Osteocyte (in vitro differentiated cells): ENCODE data around the gene MINK1. TPM values are rescaled to one million over a fixed set of nuclear protein-coding genes. Genes with fewer than 3 reads are reported as not detected.

Source experiments
- DNase-seq: peaks from one replicate; pipeline ENCODE4 v3.0.0; 2021; ENCODE audit warnings: mixed read lengths; ENCODE audit not compliant: unreplicated experiment; ENCODE audit errors: extremely low spot score
- H3K27ac Mint-ChIP-seq: one replicate; pipeline ENCODE4 v1.8.0; 2021; ENCODE audit warnings: mild to moderate bottlenecking, mixed read lengths; ENCODE audit not compliant: unreplicated experiment
- H3K27me3 Mint-ChIP-seq: one replicate; pipeline ENCODE4 v1.8.0; 2021; ENCODE audit warnings: mixed read lengths; ENCODE audit not compliant: unreplicated experiment
- H3K36me3 Mint-ChIP-seq: one replicate; pipeline ENCODE4 v1.8.0; 2021; ENCODE audit warnings: mixed read lengths; ENCODE audit not compliant: unreplicated experiment
- H3K4me1 Mint-ChIP-seq: one replicate; pipeline ENCODE4 v1.8.0; 2021; ENCODE audit warnings: mixed read lengths; ENCODE audit not compliant: unreplicated experiment
- H3K4me3 Mint-ChIP-seq: one replicate; pipeline ENCODE4 v1.8.0; 2021; ENCODE audit warnings: mild to moderate bottlenecking, moderate library complexity, mixed read lengths; ENCODE audit not compliant: unreplicated experiment
- H3K9me3 Mint-ChIP-seq: one replicate; pipeline ENCODE4 v1.8.0; 2021; ENCODE audit warnings: mixed read lengths; ENCODE audit not compliant: unreplicated experiment
- CTCF ChIP-seq: fragments of 200-600 bp; sonication (generic); IDR thresholded peaks from 2 replicates; pipeline ENCODE4 v1.5.0; 2021; ENCODE audit warnings: antibody characterized with exemption, mild to moderate bottlenecking, moderate library complexity
- total RNA-seq: library from RNA; stranded (reverse); gene quantifications from 2 replicates; pipeline ENCODE4 v1.2.1, GENCODE V29; 2021

MINK1 gene
- total RNA-seq, 1 donor from 2014 or later, result 93.3 TPM

DNA sequence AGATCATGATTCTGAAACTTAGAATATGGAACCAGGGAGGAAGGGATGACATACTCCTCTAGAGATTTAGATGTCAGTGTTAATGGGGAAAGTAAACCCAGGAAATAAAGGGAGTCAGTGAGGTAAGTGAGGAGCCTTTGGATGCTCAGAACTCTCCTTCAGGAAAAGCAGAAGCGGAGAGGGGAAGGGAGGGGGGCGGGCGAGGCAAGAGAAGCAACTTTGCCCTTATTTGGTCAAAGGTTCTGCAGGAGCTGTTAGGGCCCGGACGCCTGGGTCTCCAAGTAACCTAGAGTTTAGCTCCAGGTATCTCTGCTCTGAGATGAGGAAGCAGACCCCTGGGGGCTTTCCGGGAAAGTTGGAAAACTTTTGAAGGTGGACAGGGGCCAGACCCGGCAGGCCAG, 113.9 kb downstream of the MINK1 start:
- H3K9me3 Mint-ChIP-seq, result no peaks in the 10 kb centered on the region
- peaks cover 48% of the 10 kb centered on the region for H3K4me1 Mint-ChIP-seq
- no peak for DNase-seq
- H3K27me3 Mint-ChIP-seq, result no peaks in the 10 kb centered on the region
- H3K36me3 Mint-ChIP-seq, result peaks cover 17% of the 10 kb centered on the region
- H3K27ac Mint-ChIP-seq, result peak overlapping the region; percentile 73
- TF ChIP-seq CTCF, result no peak
- peak overlapping the region; percentile 92 for H3K4me3 Mint-ChIP-seq

Other genes starting within 250 kb of the MINK1 start
- gene SMTNL2, start 248.8 kb upstream of the MINK1 start, total RNA-seq, result 1.7 and 2.8 TPM in 2 replicates
- not detected in 2 replicates for gene ALOX15, start 191.7 kb upstream of the MINK1 start, total RNA-seq
- 60.5 and 60.7 TPM in 2 replicates for gene PELP1, start 129.2 kb upstream of the MINK1 start, total RNA-seq
- 19.4 and 23.6 TPM in 2 replicates for gene ARRB2, start 122.7 kb upstream of the MINK1 start, total RNA-seq
- gene MED11, start 101.9 kb upstream of the MINK1 start, total RNA-seq, result 15.3 and 19.4 TPM in 2 replicates
- gene ZMYND15, start 93.5 kb upstream of the MINK1 start, total RNA-seq, result 0.55 and 0.99 TPM in 2 replicates
- gene CXCL16, start 93.4 kb upstream of the MINK1 start, total RNA-seq, result 11.0 and 12.8 TPM in 2 replicates
- gene TM4SF5, start 61.5 kb upstream of the MINK1 start, total RNA-seq, result not detected in 2 replicates
- gene VMO1, start 47.0 kb upstream of the MINK1 start, total RNA-seq, result 1.9 and 2.4 TPM in 2 replicates
- gene GLTPD2, start 44.4 kb upstream of the MINK1 start, total RNA-seq, result not detected in 2 replicates
- gene PSMB6, start 37.2 kb upstream of the MINK1 start, total RNA-seq, result 119 TPM in 2 replicates
- 49.3 and 52.2 TPM in 2 replicates for gene PLD2, start 26.2 kb upstream of the MINK1 start, total RNA-seq
- 0.78 and 1.3 TPM in 2 replicates for gene C17orf107, start 66.2 kb downstream of the MINK1 start, total RNA-seq
- 0.27 TPM in 1 of 2 replicates, not detected in the other for gene CHRNE, start 69.8 kb downstream of the MINK1 start, total RNA-seq
- not detected in 2 replicates for gene GP1BA, start 98.9 kb downstream of the MINK1 start, total RNA-seq
- gene SLC25A11, start 106.7 kb downstream of the MINK1 start, total RNA-seq, result 59.6 and 60.6 TPM in 2 replicates
- gene RNF167, start 106.9 kb downstream of the MINK1 start, total RNA-seq, result 105 and 115 TPM in 2 replicates
- 509 and 514 TPM in 2 replicates for gene PFN1, start 115.2 kb downstream of the MINK1 start, total RNA-seq
- gene ENO3, start 117.8 kb downstream of the MINK1 start, total RNA-seq, result 9.4 and 9.5 TPM in 2 replicates
- gene SPAG7, start 134.5 kb downstream of the MINK1 start, total RNA-seq, result 90.8 and 92.9 TPM in 2 replicates
- gene CAMTA2, start 154.3 kb downstream of the MINK1 start, total RNA-seq, result 69.4 and 83.5 TPM in 2 replicates
- 0.89 and 1.8 TPM in 2 replicates for gene INCA1, start 164.2 kb downstream of the MINK1 start, total RNA-seq
- 123 and 127 TPM in 2 replicates for gene KIF1C, start 164.6 kb downstream of the MINK1 start, total RNA-seq
- gene SLC52A1, start 202.1 kb downstream of the MINK1 start, total RNA-seq, result not detected in 2 replicates
- gene ZFP3, start 245.1 kb downstream of the MINK1 start, total RNA-seq, result 0.78 and 0.86 TPM in 2 replicates